ENCODE results near the gene SLC2A9.

DNA sequence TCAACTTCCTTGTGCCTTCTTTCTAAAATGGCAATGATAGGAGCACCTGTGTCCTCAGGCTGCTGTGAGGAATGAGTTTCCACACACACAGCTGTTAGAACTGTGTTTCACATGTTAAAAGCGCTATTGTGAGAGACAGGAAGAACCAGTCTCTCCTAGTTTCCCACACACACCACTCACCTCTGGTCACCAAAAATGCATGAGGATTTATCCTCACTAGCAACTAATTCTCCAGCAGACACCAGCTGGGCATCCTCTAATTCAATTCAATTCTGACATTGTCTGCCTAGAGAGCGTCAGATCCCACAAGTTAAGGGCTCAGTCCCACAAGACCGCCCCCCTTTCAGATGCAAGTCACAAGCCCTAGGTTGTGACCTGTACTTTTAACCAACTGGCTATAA is 29.0 kb upstream of the SLC2A9 start:
- TF ChIP-seq CTCF (IDR thresholded peaks at IDR 0.05) (no peak), POLR2A (IDR thresholded peaks at IDR 0.05) (no peak), POLR2AphosphoS5 (IDR thresholded peaks at IDR 0.05) (no peak)
